Ishikawa (cell line): ENCODE data around the gene TBC1D22A.

Source experiments
- MAX ChIP-seq: IDR thresholded peaks from 2 replicates; pipeline ENCODE4 v1.6.1; 2012
- TAF1 ChIP-seq: IDR thresholded peaks from 2 replicates; pipeline ENCODE4 v1.6.1; 2012; ENCODE audit warnings: low read depth, mild to moderate bottlenecking
- USF1 ChIP-seq: IDR thresholded peaks from 2 replicates; pipeline ENCODE4 v1.6.1; 2012

GRCh38 chr22:46971099-46971763 is 208.8 kb downstream of the TBC1D22A start:
- TF ChIP-seq MAX: no peak
- TF ChIP-seq TAF1: no peak
- TF ChIP-seq USF1: no peak
